T47D (cell line): ENCODE measurements around the gene MAVS.

ENCODE experiments used
- DNase-seq, 2 experiments: peaks; one replicate each; pipeline versions ENCODE4 v3.0.0 to v3.0.0-alpha.2; 2011 to 2012; ENCODE audit warnings: low read depth in 1 of 2, low spot score in 1 of 2
- JUND ChIP-seq: IDR thresholded peaks from 2 replicates; pipeline ENCODE4 v1.6.1; 2012; ENCODE audit warnings: low read depth
- in situ Hi-C: cut with HindIII; loops from 2 replicates; pipeline ENCODE4 v1.10.0; 2016; ENCODE audit warnings: low sequenced_read_pairs, low pct_unique_long_range_greater_than_20kb

Gene MAVS

GRCh38 chr20:3846378-3846739 is 275 bp upstream of the MAVS start:
- no peak for DNase-seq
- no peak for TF ChIP-seq JUND
- in situ Hi-C loops = no loop called here

- in situ Hi-C loops = no loop called here
- TF ChIP-seq JUND = no peak
- no peak for DNase-seq
Measured at GRCh38 chr20:3847429-3847940, 851 bp downstream of the MAVS start.

- in situ Hi-C loops = no loop called here
- no peak for DNase-seq
- TF ChIP-seq JUND = no peak
Measured at GRCh38 chr20:3848565-3848964, 1.9 kb downstream of the MAVS start.

- peak; percentile 38 to 64 for DNase-seq
- no peak for TF ChIP-seq JUND
- in situ Hi-C loops = no loop called here
Measured at GRCh38 chr20:3854462-3854871, 7.8 kb downstream of the MAVS start.

- in situ Hi-C loops = no loop called here
- TF ChIP-seq JUND = no peak
- DNase-seq = no peak
Measured at GRCh38 chr20:3857405-3857804, 10.8 kb downstream of the MAVS start.

GRCh38 chr20:3858689-3859088 is 12.1 kb downstream of the MAVS start:
- TF ChIP-seq JUND = no peak
- DNase-seq = no peak
- in situ Hi-C loops = no loop called here

GRCh38 chr20:3861191-3861590 is 14.6 kb downstream of the MAVS start:
- no peak for TF ChIP-seq JUND
- in situ Hi-C loops = no loop called here
- no peak for DNase-seq

GRCh38 chr20:3862333-3862732 is 15.7 kb downstream of the MAVS start:
- no peak for DNase-seq
- in situ Hi-C loops = no loop called here
- no peak for TF ChIP-seq JUND

- in situ Hi-C loops = no loop called here
- TF ChIP-seq JUND = no peak
Measured at GRCh38 chr20:3863317-3863716, 16.7 kb downstream of the MAVS start.

GRCh38 chr20:3864518-3864917 is 17.9 kb downstream of the MAVS start:
- DNase-seq = no peak
- in situ Hi-C loops = no loop called here
- no peak for TF ChIP-seq JUND

More at GRCh38 chr20:3863317-3863716, 16.7 kb downstream of the MAVS start:
- no peak for DNase-seq

- in situ Hi-C loops = no loop called here
Measured at GRCh38 chr20:3865152-3865886, 18.7 kb downstream of the MAVS start.

GRCh38 chr20:3865887-3866407 is 19.3 kb downstream of the MAVS start:
- DNase-seq = no peak
- in situ Hi-C loops = no loop called here
- TF ChIP-seq JUND = no peak

More at GRCh38 chr20:3865152-3865886, 18.7 kb downstream of the MAVS start:
- TF ChIP-seq JUND = no peak
- DNase-seq = no peak

- DNase-seq = no peak
- in situ Hi-C loops = no loop called here
Measured at GRCh38 chr20:3866464-3866863, 19.8 kb downstream of the MAVS start.

More at GRCh38 chr20:3866464-3866863, 19.8 kb downstream of the MAVS start:
- TF ChIP-seq JUND = no peak
